GM23338 (cell line): ENCODE measurements around the gene C5orf34. TPM values are rescaled to one million over a fixed set of nuclear protein-coding genes. Genes with fewer than 3 reads are reported as not detected.

Source experiments
- ATAC-seq: fragments of 200-7000 bp; cut with Tn5 transposase; 3 replicates; pipeline ENCODE4 v1.9.1; 2020
- DNase-seq: peaks from one replicate; pipeline ENCODE4 v3.0.0-alpha.2; 2015; ENCODE audit warnings: low spot score
- H2AFZ ChIP-seq: fragments of 200-600 bp; sonication (generic); 2 replicates; pipeline ENCODE4 v1.8.0; 2016; ENCODE audit warnings: antibody characterized with exemption, mild to moderate bottlenecking, moderate library complexity
- H3F3A ChIP-seq: fragments of 200-600 bp; sonication (generic); replicated peaks from 2 replicates; pipeline ENCODE4 v1.8.0; 2017; ENCODE audit warnings: antibody characterized with exemption, mixed run types, low read depth
- H3K27ac ChIP-seq: fragments of 200-600 bp; sonication (generic); 2 replicates; pipeline ENCODE4 v1.6.1; 2016; ENCODE audit warnings: low read depth
- H3K27me3 ChIP-seq: fragments of 200-600 bp; sonication (generic); 2 replicates; pipeline ENCODE4 v1.8.0; 2016; ENCODE audit warnings: mild to moderate bottlenecking, mixed run types, moderate library complexity; ENCODE audit not compliant: insufficient read depth
- H3K36me3 ChIP-seq: fragments of 200-600 bp; sonication (generic); 2 replicates; pipeline ENCODE4 v1.8.0; 2016; ENCODE audit warnings: mild to moderate bottlenecking; ENCODE audit not compliant: insufficient read depth
- H3K4me1 ChIP-seq: fragments of 200-600 bp; sonication (generic); 2 replicates; pipeline ENCODE4 v1.8.0; 2016; ENCODE audit warnings: mild to moderate bottlenecking, moderate library complexity; ENCODE audit not compliant: insufficient read depth
- H3K4me2 ChIP-seq: fragments of 200-600 bp; sonication (generic); 2 replicates; pipeline ENCODE4 v1.7.1; 2017; ENCODE audit warnings: mixed run types
- H3K4me3 ChIP-seq: fragments of 200-600 bp; sonication (generic); 2 replicates; pipeline ENCODE4 v1.6.1; 2016; ENCODE audit warnings: mixed run types
- H3K79me2 ChIP-seq: fragments of 200-600 bp; sonication (generic); replicated peaks from 2 replicates; pipeline ENCODE4 v1.8.0; 2017; ENCODE audit warnings: mild to moderate bottlenecking; ENCODE audit not compliant: insufficient read depth
- H3K9me2 ChIP-seq: fragments of 200-600 bp; sonication (generic); 2 replicates; pipeline ENCODE4 v1.8.0; 2017; ENCODE audit not compliant: insufficient read depth
- H4K20me1 ChIP-seq: fragments of 200-600 bp; sonication (generic); replicated peaks from 2 replicates; pipeline ENCODE4 v1.8.0; 2017; ENCODE audit warnings: mild to moderate bottlenecking; ENCODE audit not compliant: insufficient read depth
- H3K27ac Mint-ChIP-seq: 2 replicates; pipeline ENCODE4 v1.8.0; 2020; ENCODE audit warnings: inconsistent platforms, mild to moderate bottlenecking, moderate library complexity, mixed read lengths
- H3K27me3 Mint-ChIP-seq: 3 replicates; pipeline ENCODE4 v1.8.0; 2022; ENCODE audit warnings: low read depth, mild to moderate bottlenecking, moderate library complexity, mixed read lengths, inconsistent platforms; ENCODE audit not compliant: insufficient read depth, poor library complexity
- H3K36me3 Mint-ChIP-seq: 3 replicates; pipeline ENCODE4 v1.8.0; 2021; ENCODE audit warnings: low read depth, mild to moderate bottlenecking, inconsistent platforms, moderate library complexity, mixed read lengths
- H3K4me1 Mint-ChIP-seq: 3 replicates; pipeline ENCODE4 v1.8.0; 2020; ENCODE audit warnings: mild to moderate bottlenecking, inconsistent platforms, mixed read lengths
- H3K4me3 Mint-ChIP-seq: 3 replicates; pipeline ENCODE4 v1.8.0; 2021; ENCODE audit warnings: moderate library complexity, mild to moderate bottlenecking, inconsistent platforms, mixed read lengths
- H3K9me3 Mint-ChIP-seq: 3 replicates; pipeline ENCODE4 v1.8.0; 2020; ENCODE audit warnings: moderate library complexity, mild to moderate bottlenecking, inconsistent platforms, mixed read lengths
- CREB1 ChIP-seq: fragments of 250-450 bp; sonication (Bioruptor Pico); IDR thresholded peaks from 2 replicates; pipeline ENCODE4 v1.5.0; 2020; ENCODE audit warnings: low read depth, mild to moderate bottlenecking, moderate library complexity
- EZH2 ChIP-seq: fragments of 200-600 bp; sonication (generic); IDR thresholded peaks from one replicate; pipeline ENCODE4 v1.8.0; 2017; ENCODE audit warnings: antibody characterized with exemption, mild to moderate bottlenecking, low read depth; ENCODE audit not compliant: unreplicated experiment
- EZH2phosphoT487 ChIP-seq: fragments of 200-600 bp; sonication (generic); IDR thresholded peaks from one replicate; pipeline ENCODE4 v1.8.1; 2018; ENCODE audit warnings: antibody characterized with exemption; ENCODE audit not compliant: unreplicated experiment
- JUNB ChIP-seq: IDR thresholded peaks from one replicate; pipeline ENCODE4 v1.6.1; 2016; ENCODE audit warnings: antibody characterized with exemption; ENCODE audit not compliant: unreplicated experiment
- NANOG ChIP-seq: IDR thresholded peaks from 2 replicates; pipeline ENCODE4 v1.6.1; 2016; ENCODE audit warnings: antibody characterized with exemption, borderline replicate concordance
- POLR2AphosphoS5 ChIP-seq: IDR thresholded peaks from 2 replicates; pipeline ENCODE4 v1.6.1; 2016; ENCODE audit warnings: antibody characterized with exemption, low read depth
- STAT1 ChIP-seq: IDR thresholded peaks from one replicate; pipeline ENCODE4 v1.6.1; 2016; ENCODE audit warnings: antibody characterized with exemption; ENCODE audit not compliant: unreplicated experiment
- ZNF114 ChIP-seq: fragments of 250-450 bp; sonication (Bioruptor Pico); IDR thresholded peaks from 2 replicates; pipeline ENCODE4 v1.5.0; 2020; ENCODE audit warnings: mild to moderate bottlenecking, moderate library complexity
- ZNF331 ChIP-seq: fragments of 250-450 bp; sonication (Bioruptor Pico); IDR thresholded peaks from 2 replicates; pipeline ENCODE4 v1.5.0; 2020; ENCODE audit warnings: low read depth, mild to moderate bottlenecking, moderate library complexity
- polyA plus RNA-seq: library from polyadenylated mRNA; unstranded; fragments of >200 nt; fragmentation: Nextera tagmentation; extraction: Ambion mirVana; gene quantifications from 2 replicates; pipeline ENCODE4 v1.2.1, GENCODE V29; 2016
- total RNA-seq: library from RNA; depleted of rRNA; stranded (reverse); fragments of >200 nt; shearing (Covaris generic); gene quantifications from 2 replicates; pipeline ENCODE4 v1.2.3, GENCODE V29; 2014
- TF ChIP-seq, protein P1 (sequence below), 2 experiments: fragments of 200-600 bp in 1 of 2; sonication (generic) in 1 of 2; conservative IDR thresholded peaks; 2 replicates each; pipeline versions ENCODE4 v1.5.1 to v1.6.1; 2016 to 2017; ENCODE audit warnings: antibody characterized with exemption in 2 of 2, low read depth in 2 of 2, mild to moderate bottlenecking in 2 of 2, moderate library complexity in 1 of 2
- TF ChIP-seq, protein P2 (sequence below): IDR thresholded peaks from 2 replicates; pipeline ENCODE4 v1.6.1; 2016; ENCODE audit warnings: antibody characterized with exemption
- TF ChIP-seq, protein P3 (sequence below): fragments of 250-450 bp; sonication (Bioruptor Pico); IDR thresholded peaks from 2 replicates; pipeline ENCODE4 v1.5.0; 2020; ENCODE audit warnings: mild to moderate bottlenecking, moderate library complexity

C5orf34 gene
- total and polyA plus RNA-seq, 2 experiments from 2014 or later: 12.2 to 15.3 TPM

DNA sequence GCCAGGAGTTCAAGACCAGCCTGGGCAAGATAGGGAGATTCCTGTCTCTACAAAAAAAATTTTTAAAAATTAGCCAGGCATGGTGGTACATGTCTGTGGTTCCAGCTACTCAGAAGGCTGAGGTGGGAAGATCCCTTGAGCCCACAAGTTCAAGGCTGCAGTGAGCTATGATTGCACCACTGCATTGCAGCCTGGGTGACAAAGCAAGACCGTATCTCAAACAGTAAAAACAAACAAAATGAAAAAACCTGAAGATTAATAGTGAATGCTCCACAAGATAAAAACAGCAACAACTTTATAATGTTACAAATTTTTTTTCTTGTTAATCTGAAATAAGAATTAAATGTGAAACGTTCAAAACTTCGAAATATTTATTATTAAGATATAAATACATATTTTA lies 28.6 kb downstream of the C5orf34 start:
- peaks cover 13% of the 10 kb centered on the region for H3K4me1 ChIP-seq
- no peak for ATAC-seq

DNA sequence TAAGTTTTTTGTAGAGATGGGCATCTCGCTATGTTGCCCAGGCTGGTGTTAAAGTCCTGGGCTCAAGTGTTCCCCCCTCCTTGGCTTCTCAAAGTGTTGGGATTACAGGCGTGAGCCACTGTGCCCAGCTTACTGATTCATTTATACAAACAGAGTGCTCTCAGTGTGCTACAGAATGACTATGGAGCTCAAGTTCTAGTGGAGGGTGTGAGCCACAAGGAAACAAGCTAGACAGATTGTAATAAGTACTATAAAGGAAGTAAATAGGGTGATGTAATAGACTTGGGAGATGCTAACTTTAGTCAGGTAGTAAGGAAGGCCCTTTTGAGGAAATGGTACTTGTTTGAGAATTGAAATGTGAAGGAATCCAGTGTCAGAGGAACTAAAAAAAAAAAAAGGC lies 29.5 kb downstream of the C5orf34 start:
- H3K9me3 Mint-ChIP-seq: no peaks in the 10 kb centered on the region; the same call in 2 of the 3 replicates
- no peak overlapping the region for H3K4me3 Mint-ChIP-seq
- H3K4me2 ChIP-seq: no peak overlapping the region
- ATAC-seq (no peak), DNase-seq (no peak)
- H3K36me3 Mint-ChIP-seq: peaks cover 15% of the 10 kb centered on the region; the same call in 2 of the 3 replicates
- H3K4me1 ChIP-seq: peaks cover 13% of the 10 kb centered on the region
- H3K36me3 ChIP-seq: peaks cover 9% of the 10 kb centered on the region; the same call in 1 of the 2 replicates
- peaks cover 10% of the 10 kb centered on the region; the same call in 2 of the 3 replicates for H3K4me1 Mint-ChIP-seq
- H3K79me2 ChIP-seq: peaks cover 14% of the 10 kb centered on the region; the same call in 1 of the 2 replicates
- H3F3A ChIP-seq: no peaks in the 10 kb centered on the region
- H3K27ac Mint-ChIP-seq: peak overlapping the region; percentile 60; the same call in 1 of the 2 replicates
- no peaks in the 10 kb centered on the region for H3K9me2 ChIP-seq
- no peaks in the 10 kb centered on the region for H3K27me3 ChIP-seq
- no peak overlapping the region for H2AFZ ChIP-seq
- no peak overlapping the region for H3K27ac ChIP-seq
- peaks cover 8% of the 10 kb centered on the region for H3K27me3 Mint-ChIP-seq
- H3K4me3 ChIP-seq: no peak overlapping the region
- H4K20me1 ChIP-seq: no peaks in the 10 kb centered on the region
- TF ChIP-seq JUNB (no peak), STAT1 (no peak), CREB1 (CRISPR knock-in tag) (no peak), EZH2phosphoT487 (no peak), ZNF114 (CRISPR knock-in tag) (no peak), EZH2 (no peak), ZNF331 (CRISPR knock-in tag) (no peak), POLR2AphosphoS5 (no peak)
- TF ChIP-seq, protein P1, sequence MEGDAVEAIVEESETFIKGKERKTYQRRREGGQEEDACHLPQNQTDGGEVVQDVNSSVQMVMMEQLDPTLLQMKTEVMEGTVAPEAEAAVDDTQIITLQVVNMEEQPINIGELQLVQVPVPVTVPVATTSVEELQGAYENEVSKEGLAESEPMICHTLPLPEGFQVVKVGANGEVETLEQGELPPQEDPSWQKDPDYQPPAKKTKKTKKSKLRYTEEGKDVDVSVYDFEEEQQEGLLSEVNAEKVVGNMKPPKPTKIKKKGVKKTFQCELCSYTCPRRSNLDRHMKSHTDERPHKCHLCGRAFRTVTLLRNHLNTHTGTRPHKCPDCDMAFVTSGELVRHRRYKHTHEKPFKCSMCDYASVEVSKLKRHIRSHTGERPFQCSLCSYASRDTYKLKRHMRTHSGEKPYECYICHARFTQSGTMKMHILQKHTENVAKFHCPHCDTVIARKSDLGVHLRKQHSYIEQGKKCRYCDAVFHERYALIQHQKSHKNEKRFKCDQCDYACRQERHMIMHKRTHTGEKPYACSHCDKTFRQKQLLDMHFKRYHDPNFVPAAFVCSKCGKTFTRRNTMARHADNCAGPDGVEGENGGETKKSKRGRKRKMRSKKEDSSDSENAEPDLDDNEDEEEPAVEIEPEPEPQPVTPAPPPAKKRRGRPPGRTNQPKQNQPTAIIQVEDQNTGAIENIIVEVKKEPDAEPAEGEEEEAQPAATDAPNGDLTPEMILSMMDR (conservative IDR thresholded peaks at IDR 0.05; ENCODE audit: low read depth in 2 of 2): no peak
- TF ChIP-seq, protein P2, sequence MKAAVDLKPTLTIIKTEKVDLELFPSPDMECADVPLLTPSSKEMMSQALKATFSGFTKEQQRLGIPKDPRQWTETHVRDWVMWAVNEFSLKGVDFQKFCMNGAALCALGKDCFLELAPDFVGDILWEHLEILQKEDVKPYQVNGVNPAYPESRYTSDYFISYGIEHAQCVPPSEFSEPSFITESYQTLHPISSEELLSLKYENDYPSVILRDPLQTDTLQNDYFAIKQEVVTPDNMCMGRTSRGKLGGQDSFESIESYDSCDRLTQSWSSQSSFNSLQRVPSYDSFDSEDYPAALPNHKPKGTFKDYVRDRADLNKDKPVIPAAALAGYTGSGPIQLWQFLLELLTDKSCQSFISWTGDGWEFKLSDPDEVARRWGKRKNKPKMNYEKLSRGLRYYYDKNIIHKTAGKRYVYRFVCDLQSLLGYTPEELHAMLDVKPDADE: no peak
- TF ChIP-seq, protein P3, sequence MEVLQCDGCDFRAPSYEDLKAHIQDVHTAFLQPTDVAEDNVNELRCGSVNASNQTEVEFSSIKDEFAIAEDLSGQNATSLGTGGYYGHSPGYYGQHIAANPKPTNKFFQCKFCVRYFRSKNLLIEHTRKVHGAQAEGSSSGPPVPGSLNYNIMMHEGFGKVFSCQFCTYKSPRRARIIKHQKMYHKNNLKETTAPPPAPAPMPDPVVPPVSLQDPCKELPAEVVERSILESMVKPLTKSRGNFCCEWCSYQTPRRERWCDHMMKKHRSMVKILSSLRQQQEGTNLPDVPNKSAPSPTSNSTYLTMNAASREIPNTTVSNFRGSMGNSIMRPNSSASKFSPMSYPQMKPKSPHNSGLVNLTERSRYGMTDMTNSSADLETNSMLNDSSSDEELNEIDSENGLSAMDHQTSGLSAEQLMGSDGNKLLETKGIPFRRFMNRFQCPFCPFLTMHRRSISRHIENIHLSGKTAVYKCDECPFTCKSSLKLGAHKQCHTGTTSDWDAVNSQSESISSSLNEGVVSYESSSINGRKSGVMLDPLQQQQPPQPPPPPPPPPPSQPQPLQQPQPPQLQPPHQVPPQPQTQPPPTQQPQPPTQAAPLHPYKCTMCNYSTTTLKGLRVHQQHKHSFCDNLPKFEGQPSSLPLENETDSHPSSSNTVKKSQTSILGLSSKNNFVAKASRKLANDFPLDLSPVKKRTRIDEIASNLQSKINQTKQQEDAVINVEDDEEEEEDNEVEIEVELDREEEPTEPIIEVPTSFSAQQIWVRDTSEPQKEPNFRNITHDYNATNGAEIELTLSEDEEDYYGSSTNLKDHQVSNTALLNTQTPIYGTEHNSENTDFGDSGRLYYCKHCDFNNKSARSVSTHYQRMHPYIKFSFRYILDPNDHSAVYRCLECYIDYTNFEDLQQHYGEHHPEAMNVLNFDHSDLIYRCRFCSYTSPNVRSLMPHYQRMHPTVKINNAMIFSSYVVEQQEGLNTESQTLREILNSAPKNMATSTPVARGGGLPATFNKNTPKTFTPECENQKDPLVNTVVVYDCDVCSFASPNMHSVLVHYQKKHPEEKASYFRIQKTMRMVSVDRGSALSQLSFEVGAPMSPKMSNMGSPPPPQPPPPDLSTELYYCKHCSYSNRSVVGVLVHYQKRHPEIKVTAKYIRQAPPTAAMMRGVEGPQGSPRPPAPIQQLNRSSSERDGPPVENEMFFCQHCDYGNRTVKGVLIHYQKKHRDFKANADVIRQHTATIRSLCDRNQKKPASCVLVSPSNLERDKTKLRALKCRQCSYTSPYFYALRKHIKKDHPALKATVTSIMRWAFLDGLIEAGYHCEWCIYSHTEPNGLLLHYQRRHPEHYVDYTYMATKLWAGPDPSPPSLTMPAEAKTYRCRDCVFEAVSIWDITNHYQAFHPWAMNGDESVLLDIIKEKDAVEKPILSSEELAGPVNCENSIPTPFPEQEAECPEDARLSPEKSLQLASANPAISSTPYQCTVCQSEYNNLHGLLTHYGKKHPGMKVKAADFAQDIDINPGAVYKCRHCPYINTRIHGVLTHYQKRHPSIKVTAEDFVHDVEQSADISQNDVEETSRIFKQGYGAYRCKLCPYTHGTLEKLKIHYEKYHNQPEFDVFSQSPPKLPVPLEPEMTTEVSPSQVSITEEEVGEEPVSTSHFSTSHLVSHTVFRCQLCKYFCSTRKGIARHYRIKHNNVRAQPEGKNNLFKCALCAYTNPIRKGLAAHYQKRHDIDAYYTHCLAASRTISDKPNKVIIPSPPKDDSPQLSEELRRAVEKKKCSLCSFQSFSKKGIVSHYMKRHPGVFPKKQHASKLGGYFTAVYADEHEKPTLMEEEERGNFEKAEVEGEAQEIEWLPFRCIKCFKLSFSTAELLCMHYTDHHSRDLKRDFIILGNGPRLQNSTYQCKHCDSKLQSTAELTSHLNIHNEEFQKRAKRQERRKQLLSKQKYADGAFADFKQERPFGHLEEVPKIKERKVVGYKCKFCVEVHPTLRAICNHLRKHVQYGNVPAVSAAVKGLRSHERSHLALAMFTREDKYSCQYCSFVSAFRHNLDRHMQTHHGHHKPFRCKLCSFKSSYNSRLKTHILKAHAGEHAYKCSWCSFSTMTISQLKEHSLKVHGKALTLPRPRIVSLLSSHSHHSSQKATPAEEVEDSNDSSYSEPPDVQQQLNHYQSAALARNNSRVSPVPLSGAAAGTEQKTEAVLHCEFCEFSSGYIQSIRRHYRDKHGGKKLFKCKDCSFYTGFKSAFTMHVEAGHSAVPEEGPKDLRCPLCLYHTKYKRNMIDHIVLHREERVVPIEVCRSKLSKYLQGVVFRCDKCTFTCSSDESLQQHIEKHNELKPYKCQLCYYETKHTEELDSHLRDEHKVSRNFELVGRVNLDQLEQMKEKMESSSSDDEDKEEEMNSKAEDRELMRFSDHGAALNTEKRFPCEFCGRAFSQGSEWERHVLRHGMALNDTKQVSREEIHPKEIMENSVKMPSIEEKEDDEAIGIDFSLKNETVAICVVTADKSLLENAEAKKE (CRISPR knock-in tag): no peak

More for the DNA sequence above, 28.6 kb downstream of the C5orf34 start:
- Histone ChIP-seq H3K36me3 (peaks cover 12% of the 10 kb centered on the region; the same call in 1 of the 2 replicates), H3K4me3 (no peak overlapping the region), H3F3A (no peaks in the 10 kb centered on the region), H3K4me2 (no peak overlapping the region), H3K9me2 (no peaks in the 10 kb centered on the region), H4K20me1 (no peaks in the 10 kb centered on the region), H3K27ac (no peak overlapping the region), H3K79me2 (peaks cover 14% of the 10 kb centered on the region; the same call in 1 of the 2 replicates), H2AFZ (no peak overlapping the region), H3K27me3 (no peaks in the 10 kb centered on the region)
- H3K27ac Mint-ChIP-seq: no peak overlapping the region
- TF ChIP-seq NANOG: no peak
- TF ChIP-seq ZNF331 (CRISPR knock-in tag): no peak
- TF ChIP-seq CREB1 (CRISPR knock-in tag): no peak
- TF ChIP-seq ZNF114 (CRISPR knock-in tag): no peak
- TF ChIP-seq POLR2AphosphoS5: no peak
- H3K36me3 Mint-ChIP-seq: peaks cover 15% of the 10 kb centered on the region; the same call in 2 of the 3 replicates
- H3K4me1 Mint-ChIP-seq: peaks cover 10% of the 10 kb centered on the region; the same call in 2 of the 3 replicates
- peaks cover 8% of the 10 kb centered on the region for H3K27me3 Mint-ChIP-seq
- no peak overlapping the region for H3K4me3 Mint-ChIP-seq
- no peaks in the 10 kb centered on the region; the same call in 2 of the 3 replicates for H3K9me3 Mint-ChIP-seq
- DNase-seq: no peak
